DMS53 treated with DMSO at 0.1 percent for 48 hours (cell line): ENCODE measurements around the gene ACVR1B.
"Not testable (repeated sequence)": the region's sequence is repeated elsewhere in the genome, so short reads cannot be mapped to it uniquely, and the experiment has no call there.

Experiments
- DNase-seq: peaks from one replicate; lab custom pipeline; 2025; ENCODE audit not compliant: unreplicated experiment; lab: John Stamatoyannopoulos, UW

The ACVR1B gene

GRCh38 chr12:51969643-51970042 lies 18.1 kb downstream of the ACVR1B start:
- DNase-seq = no peak

GRCh38 chr12:51970904-51971646 lies 19.6 kb downstream of the ACVR1B start:
- no peak for DNase-seq

- no peak for DNase-seq
Measured at GRCh38 chr12:51971679-51972421, 20.4 kb downstream of the ACVR1B start.

- DNase-seq = no peak
Measured at GRCh38 chr12:51972422-51972812, 20.9 kb downstream of the ACVR1B start.

- DNase-seq = no peak
Measured at GRCh38 chr12:51972849-51973273, 21.4 kb downstream of the ACVR1B start.

- no peak for DNase-seq
Measured at GRCh38 chr12:51973560-51973959, 22.1 kb downstream of the ACVR1B start.

- no peak for DNase-seq
Measured at GRCh38 chr12:51974646-51975045, 23.1 kb downstream of the ACVR1B start.

GRCh38 chr12:51975196-51975595 lies 23.7 kb downstream of the ACVR1B start:
- DNase-seq = no peak

GRCh38 chr12:51976376-51977160 lies 25.1 kb downstream of the ACVR1B start:
- no peak for DNase-seq

- DNase-seq = no peak
Measured at GRCh38 chr12:51977320-51977753, 25.8 kb downstream of the ACVR1B start.

GRCh38 chr12:51979306-51979705 lies 27.8 kb downstream of the ACVR1B start:
- DNase-seq = not testable (repeated sequence)

GRCh38 chr12:51980051-51980808 lies 28.7 kb downstream of the ACVR1B start:
- peak; percentile 64 for DNase-seq

- no peak for DNase-seq
Measured at GRCh38 chr12:51980809-51981127, 29.3 kb downstream of the ACVR1B start.

- peak; percentile 34 for DNase-seq
Measured at GRCh38 chr12:51984657-51985056, 33.2 kb downstream of the ACVR1B start.

GRCh38 chr12:51985154-51985835 lies 33.8 kb downstream of the ACVR1B start:
- no peak for DNase-seq

GRCh38 chr12:51986834-51987233 lies 35.3 kb downstream of the ACVR1B start:
- DNase-seq = no peak

GRCh38 chr12:51992246-51992645 lies 40.7 kb downstream of the ACVR1B start:
- no peak for DNase-seq

GRCh38 chr12:51994539-51994820 lies 43.0 kb downstream of the ACVR1B start:
- DNase-seq = no peak

- DNase-seq = no peak
Measured at GRCh38 chr12:51994959-51995358, 43.5 kb downstream of the ACVR1B start.

- no peak for DNase-seq
Measured at GRCh38 chr12:51997136-51997535, 45.6 kb downstream of the ACVR1B start.
